ENCODE data around the gene CCN5. TPM values are rescaled to one million over a fixed set of nuclear protein-coding genes. Genes with fewer than 3 reads are reported as not detected.

Gene CCN5
- total and polyA plus RNA-seq, 8 donors = 0.14 to 6.4 (median 1.6) TPM

DNA sequence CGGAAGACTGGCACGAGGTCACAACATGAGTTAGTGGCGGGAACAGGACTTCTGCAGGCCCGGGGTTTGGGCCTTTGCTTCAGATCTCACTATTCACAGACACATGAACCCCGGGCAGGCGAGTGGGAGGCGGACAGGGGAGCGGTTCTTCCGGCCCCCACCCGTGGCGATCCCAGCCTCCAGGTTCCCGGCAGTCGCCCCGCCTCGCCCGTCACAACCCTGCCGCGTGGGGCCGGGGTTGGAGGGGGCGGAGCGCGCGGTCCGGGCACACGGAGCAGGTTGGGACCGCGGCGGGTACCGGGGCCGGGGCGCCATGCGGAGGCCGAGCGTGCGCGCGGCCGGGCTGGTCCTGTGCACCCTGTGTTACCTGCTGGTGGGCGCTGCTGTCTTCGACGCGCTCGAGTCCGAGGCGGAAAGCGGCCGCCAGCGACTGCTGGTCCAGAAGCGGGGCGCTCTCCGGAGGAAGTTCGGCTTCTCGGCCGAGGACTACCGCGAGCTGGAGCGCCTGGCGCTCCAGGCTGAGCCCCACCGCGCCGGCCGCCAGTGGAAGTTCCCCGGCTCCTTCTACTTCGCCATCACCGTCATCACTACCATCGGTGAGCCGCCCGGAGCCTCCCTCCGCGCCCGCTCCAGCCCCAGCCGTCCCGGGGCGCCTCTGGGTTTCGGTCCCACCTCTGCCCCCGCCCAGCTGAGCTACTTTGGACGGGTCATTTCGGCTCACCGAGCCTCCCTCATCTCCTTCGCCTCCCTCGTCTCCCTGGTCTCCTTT lies 30.6 kb downstream of the CCN5 start, which contains the start of gene KCNK15:
TSS of gene KCNK15 (plus strand) at position 268 of the 769 bp plus-strand sequence. CDS start at position 314, 46 bp downstream.
- TF ChIP-seq CTCF (IDR thresholded peaks at IDR 0.05) = no peak
- FAIRE-seq = no peak

GRCh38 chr20:44746367-44747165 lies 31.4 kb downstream of the CCN5 start:
- TF ChIP-seq CTCF (IDR thresholded peaks at IDR 0.05) = no peak
- Histone ChIP-seq H3K9me3 (no peaks in the 10 kb centered on the region), H3K4me1 (peaks cover 0 to 16% (median 0%) of the 10 kb centered on the region in 3 donors), H3K27me3 (no peaks in the 10 kb centered on the region), H3K36me3 (no peaks in the 10 kb centered on the region), H3K4me3 (peak overlapping the region; percentile 26 to 53 (median 41)), H3K27ac (peak overlapping the region; percentile 3 to 74 (median 31))
- FAIRE-seq = no peak
- intact Hi-C loops (cut with DNase I) = loop anchor here in 2 of 3 donors (5.0 kb wide), 2 partner anchors 116 to 121 kb away; no protein-coding TSS in a partner anchor
- WGBS, 2 donors = 17 to 23% methylated on average over 12 of the region's 12 CpGs
- DNase-seq = peak in 3 of 6 donors; percentile 24 to 50 (median 45)
- ATAC-seq = peak; percentile 11 to 38 (median 14)

More for the DNA sequence above, 30.6 kb downstream of the CCN5 start, which contains the start of gene KCNK15:
- Histone ChIP-seq H3K4me3 (peak within 1 kb of the TSS; percentile 26 to 53 (median 41)), H3K27me3 (no peaks in the 10 kb centered on the region), H3K9me3 (no peaks in the 10 kb centered on the region), H3K36me3 (no peaks in the 10 kb centered on the region), H3K27ac (peak within 1 kb of the TSS in 3 of 4 donors; percentile 20 to 74 (median 42)), H3K4me1 (peaks cover 0 to 16% (median 0%) of the 10 kb centered on the region in 3 donors)
- ATAC-seq (peak; percentile 42 to 68 (median 64)), DNase-seq (peak; percentile 29 to 77 (median 58))
- WGBS, 2 donors = 1% methylated on average over 61 to 81 of the region's 81 CpGs
- intact Hi-C loops (cut with DNase I) = loop anchor here in 2 of 3 donors (5.0 kb wide), 2 partner anchors 117 to 122 kb away; no protein-coding TSS in a partner anchor

DNA sequence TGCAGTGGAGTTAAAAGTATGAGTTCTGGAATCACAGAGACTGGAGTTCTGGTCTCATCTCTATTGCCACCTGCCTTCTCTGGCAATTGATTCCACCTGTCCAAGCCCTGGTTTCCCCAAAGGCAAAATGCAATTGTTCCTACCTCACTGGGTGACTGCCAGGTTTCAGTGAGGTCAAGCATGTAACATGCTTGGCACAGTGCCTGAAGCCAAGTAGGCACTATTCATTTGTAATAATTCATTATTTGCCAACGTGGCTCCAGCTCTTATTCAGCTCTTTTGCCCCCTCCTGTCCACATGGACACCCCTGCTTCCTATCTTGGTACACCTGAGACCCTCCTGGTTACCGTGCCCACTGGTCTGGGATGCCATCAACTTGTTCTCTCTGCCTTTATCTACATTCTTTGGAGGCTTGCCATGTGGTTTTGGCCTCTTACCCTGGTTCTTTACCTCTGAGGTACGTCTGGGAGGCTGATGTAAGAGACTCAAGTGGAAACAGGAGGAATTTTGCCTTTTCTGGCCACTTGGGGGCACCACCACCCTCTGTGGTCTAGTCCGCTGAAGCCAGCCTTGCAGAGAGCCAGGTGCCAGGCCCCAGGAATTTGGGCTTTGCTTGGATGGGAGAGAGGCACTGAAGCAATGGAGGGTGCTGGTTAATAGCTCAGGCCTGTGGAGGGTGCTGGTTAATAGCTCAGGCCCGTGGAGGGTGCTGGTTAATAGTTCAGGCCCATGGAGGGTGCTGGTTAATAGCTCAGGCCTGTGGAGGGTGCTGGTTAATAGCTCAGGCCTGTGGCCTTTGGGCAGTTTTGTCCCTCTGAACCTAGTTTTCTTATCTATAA lies 32.2 kb downstream of the CCN5 start:
- peak; percentile 74 to 84 (median 82) for ATAC-seq
- Histone ChIP-seq H3K27ac (peak overlapping the region; percentile 3 to 74 (median 31)), H3K27me3 (no peaks in the 10 kb centered on the region)

More for the DNA sequence above, 32.2 kb downstream of the CCN5 start:
- TF ChIP-seq CTCF (IDR thresholded peaks at IDR 0.05) = peak; percentile 35 to 59 (median 46)
- Histone ChIP-seq H3K9me3 (no peaks in the 10 kb centered on the region), H3K36me3 (no peaks in the 10 kb centered on the region), H3K4me3 (no peak overlapping the region), H3K4me1 (peaks cover 0 to 16% (median 0%) of the 10 kb centered on the region in 3 donors)
- WGBS, 2 donors = 10 to 12% methylated on average over 5 of the region's 5 CpGs
- intact Hi-C loops (cut with DNase I) = loop anchor here in 2 of 3 donors (5.0 kb wide), 2 partner anchors 115 to 120 kb away; no protein-coding TSS in a partner anchor
- DNase-seq = peak; percentile 64 to 92 (median 82)
- no peak for FAIRE-seq
